ENCODE measurements around the gene VWF.
"Not testable (repeated sequence)": the region's sequence is repeated elsewhere in the genome, so short reads cannot be mapped to it uniquely, and the experiment has no call there.

The VWF gene

GRCh38 chr12:6166808-6167207 lies 42.3 kb upstream of the VWF start:
- no peak overlapping the region for H3K4me3 ChIP-seq (ENCODE audit: low read depth, low read length)
- no peak for DNase-seq (ENCODE audit: low read depth)
- TF ChIP-seq MYC (IDR thresholded peaks at IDR 0.05; ENCODE audit: low read depth, low read length): no peak
- TF ChIP-seq, protein P1, sequence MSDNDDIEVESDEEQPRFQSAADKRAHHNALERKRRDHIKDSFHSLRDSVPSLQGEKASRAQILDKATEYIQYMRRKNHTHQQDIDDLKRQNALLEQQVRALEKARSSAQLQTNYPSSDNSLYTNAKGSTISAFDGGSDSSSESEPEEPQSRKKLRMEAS (IDR thresholded peaks at IDR 0.05; ENCODE audit: low read depth, low read length): no peak
- TF ChIP-seq POLR2A (IDR thresholded peaks at IDR 0.05; ENCODE audit: extremely low read depth, insufficient read length): no peak
- TF ChIP-seq CTCF (IDR thresholded peaks at IDR 0.05; ENCODE audit: low read depth, low read length): no peak

GRCh38 chr12:6165395-6165794 lies 40.9 kb upstream of the VWF start:
- no peak for DNase-seq (ENCODE audit: low read depth)
- H3K4me3 ChIP-seq (ENCODE audit: low read depth, low read length): no peak overlapping the region
- TF ChIP-seq, protein P1 (IDR thresholded peaks at IDR 0.05; ENCODE audit: low read depth, low read length): no peak
- TF ChIP-seq MYC (IDR thresholded peaks at IDR 0.05; ENCODE audit: low read depth, low read length): no peak
- no peak for TF ChIP-seq CTCF (IDR thresholded peaks at IDR 0.05; ENCODE audit: low read depth, low read length)
- no peak for TF ChIP-seq POLR2A (IDR thresholded peaks at IDR 0.05; ENCODE audit: extremely low read depth, insufficient read length)

DNA sequence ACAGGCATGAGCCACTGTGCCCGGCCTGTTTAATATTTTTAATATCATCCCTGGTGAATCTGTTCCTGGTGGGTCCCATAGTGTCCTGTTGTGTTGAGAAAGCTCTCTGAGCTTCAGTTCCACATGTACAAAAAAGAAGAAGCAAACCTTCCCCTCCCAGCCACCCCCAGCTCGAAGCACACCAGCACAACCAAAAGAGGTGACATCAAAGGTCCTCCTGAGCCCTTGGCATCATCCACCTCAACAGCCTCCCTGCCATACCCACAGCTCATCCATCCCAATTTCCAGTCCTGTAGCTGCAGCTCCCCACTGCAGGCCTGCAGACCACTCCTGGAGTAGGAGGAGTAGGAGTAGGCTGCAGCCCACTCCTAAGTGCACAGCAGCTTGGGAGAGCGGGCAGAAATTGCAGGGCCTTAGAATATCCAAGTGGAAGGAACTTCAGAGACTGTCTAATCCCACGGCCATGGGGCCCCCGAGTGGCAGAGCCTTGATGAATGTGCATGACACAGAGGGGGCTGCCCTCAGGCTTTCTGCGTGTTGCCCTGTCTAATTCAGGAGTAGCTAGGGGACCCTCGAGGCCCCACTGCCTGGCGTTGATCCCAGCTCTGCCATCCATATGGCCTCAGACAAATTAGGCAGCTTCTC lies 39.1 kb upstream of the VWF start:
- no peak overlapping the region for H3K4me3 ChIP-seq (ENCODE audit: low read depth, low read length)
- DNase-seq (ENCODE audit: low read depth): no peak
- no peak for TF ChIP-seq CTCF (IDR thresholded peaks at IDR 0.05; ENCODE audit: low read depth, low read length)
- TF ChIP-seq, protein P1 (IDR thresholded peaks at IDR 0.05; ENCODE audit: low read depth, low read length): no peak
- no peak for TF ChIP-seq MYC (IDR thresholded peaks at IDR 0.05; ENCODE audit: low read depth, low read length)
- TF ChIP-seq POLR2A (IDR thresholded peaks at IDR 0.05; ENCODE audit: extremely low read depth, insufficient read length): no peak

DNA sequence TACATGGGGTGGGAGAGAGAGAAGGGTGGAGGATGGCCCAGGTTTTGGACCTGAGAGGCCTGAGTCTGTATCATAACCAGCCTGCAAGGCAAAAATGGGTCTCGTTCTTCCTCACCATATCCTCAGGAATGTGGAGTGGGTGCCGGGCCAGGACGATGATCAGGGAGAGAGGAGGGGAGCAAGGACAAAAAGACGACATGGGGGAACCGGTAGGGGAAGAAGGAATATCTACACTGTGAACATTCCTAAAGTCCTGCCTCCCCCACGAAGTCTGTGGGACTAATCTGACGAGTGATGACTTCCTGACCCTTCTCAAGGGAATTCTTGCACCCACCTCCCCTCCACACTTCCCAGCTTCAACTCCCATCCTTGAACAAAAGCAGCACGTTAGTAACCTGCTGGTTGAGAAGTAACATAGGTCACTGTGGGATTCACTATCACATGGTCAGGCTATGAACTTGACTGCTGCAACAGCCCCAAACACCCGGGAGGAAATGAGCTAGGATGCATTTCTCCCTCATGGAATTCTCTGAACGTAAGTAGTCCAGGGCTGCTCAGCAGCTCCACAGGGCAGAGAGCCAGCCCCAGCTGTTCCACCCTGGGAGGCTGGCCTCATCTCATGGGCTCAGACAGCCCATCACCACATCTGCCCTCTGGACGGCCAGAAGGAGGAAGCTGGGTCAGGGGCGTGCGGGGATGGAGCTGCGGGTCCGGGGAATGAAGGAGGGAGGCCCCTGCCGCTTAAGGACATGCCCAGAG lies 36.8 kb upstream of the VWF start:
- TF ChIP-seq CTCF (IDR thresholded peaks at IDR 0.05; ENCODE audit: low read depth, low read length): no peak
- TF ChIP-seq POLR2A (IDR thresholded peaks at IDR 0.05; ENCODE audit: extremely low read depth, insufficient read length): no peak
- no peak for TF ChIP-seq MYC (IDR thresholded peaks at IDR 0.05; ENCODE audit: low read depth, low read length)
- TF ChIP-seq, protein P1 (IDR thresholded peaks at IDR 0.05; ENCODE audit: low read depth, low read length): no peak
- no peak overlapping the region for H3K4me3 ChIP-seq (ENCODE audit: low read depth, low read length)

DNA sequence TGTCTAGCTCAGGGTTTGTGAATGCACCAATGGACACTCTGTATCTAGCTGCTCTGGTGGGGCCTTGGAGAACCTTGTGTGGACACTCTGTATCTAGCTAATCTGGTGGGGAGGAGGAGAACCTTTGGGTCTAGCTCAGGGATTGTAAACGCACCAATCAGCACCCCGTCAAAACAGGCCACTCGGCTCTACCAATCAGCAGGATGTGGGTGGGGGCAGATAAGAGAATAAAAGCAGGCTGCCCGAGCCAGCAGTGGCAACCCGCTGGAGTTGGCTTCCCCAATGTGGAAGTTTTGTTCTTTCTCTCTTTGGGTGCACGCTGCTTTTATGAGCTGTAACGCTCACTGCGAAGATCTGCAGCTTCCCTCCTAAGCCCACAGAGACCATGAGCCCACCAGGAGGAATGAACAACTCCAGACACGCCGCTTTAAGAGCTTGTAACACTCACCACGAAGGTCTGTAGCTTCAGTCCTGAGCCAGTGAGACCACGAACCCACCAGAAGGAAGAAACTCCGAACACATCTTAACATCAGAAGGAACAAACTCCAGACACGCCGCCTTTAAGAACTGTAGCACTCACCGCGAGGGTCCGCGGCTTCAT lies 35.7 kb upstream of the VWF start:
- H3K4me3 ChIP-seq (ENCODE audit: low read depth, low read length): not testable (repeated sequence)

More for the DNA sequence above, 36.8 kb upstream of the VWF start:
- peak; percentile 33 for DNase-seq (ENCODE audit: low read depth)

DNA sequence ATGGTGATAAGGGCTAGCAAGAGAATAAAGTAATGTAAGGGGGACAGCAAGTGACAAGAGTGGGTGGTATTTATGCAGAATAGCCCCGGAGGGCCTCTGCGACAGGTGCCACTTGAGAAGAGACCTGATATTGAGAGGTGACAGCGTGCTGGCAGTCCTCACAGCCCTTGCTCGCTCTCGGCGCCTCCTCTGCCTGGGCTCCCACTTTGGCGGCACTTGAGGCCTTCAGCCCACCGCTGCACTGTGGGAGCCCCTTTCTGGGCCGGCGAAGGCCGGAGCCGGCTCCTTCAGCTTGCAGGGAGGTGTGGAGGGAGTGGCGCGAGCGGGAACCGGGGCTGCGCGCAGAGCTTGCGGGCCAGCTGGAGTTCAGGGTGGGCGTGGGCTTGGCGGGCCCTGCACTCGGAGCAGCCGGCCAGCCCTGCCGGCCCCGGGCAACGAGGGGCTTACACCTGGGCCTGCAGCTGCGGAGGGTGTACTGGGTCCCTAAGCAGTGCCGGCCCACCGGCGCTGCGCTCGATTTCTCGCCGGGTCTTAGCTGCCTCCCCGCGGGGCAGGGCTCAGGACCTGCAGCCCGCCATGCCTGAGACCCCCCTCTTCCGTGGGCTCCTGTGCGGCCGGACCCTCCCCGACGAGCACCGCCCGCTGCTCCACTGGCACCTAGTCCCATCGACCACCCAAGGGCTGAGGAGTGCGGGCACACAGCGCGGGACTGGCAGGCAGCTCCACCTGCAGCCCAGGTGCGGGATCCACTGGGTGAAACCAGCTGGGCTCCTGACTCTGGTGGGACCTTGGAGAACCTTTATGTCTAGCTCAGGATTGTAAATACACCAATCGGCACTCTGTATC lies 34.9 kb upstream of the VWF start:
- not testable (repeated sequence) for DNase-seq (ENCODE audit: low read depth); H3K4me3 ChIP-seq (ENCODE audit: low read depth, low read length)

More for the DNA sequence above, 35.7 kb upstream of the VWF start:
- peak; percentile 29 for DNase-seq (ENCODE audit: low read depth)

All from NB4 (cell line).